OCI-LY3 (cell line): ENCODE data around the gene TNFRSF6B.

Source experiments
- CTCF ChIP-seq: fragments of 200-600, 300-600 bp; sonication (generic); IDR thresholded peaks from 2 replicates; pipeline ENCODE4 v1.5.1; 2014; ENCODE audit warnings: antibody characterized with exemption, low read length, low read depth
- EZH2phosphoT487 ChIP-seq: fragments of 200-600 bp; shearing (Covaris generic); IDR thresholded peaks from 2 replicates; pipeline ENCODE4 v1.6.1; 2018; ENCODE audit warnings: antibody characterized with exemption, mixed run types, low read depth

GRCh38 chr20:63734111-63734945, 37.9 kb downstream of the TNFRSF6B start:
- TF ChIP-seq CTCF, result no peak
- TF ChIP-seq EZH2phosphoT487, result no peak
